BJ (cell line): ENCODE measurements around the gene ADARB2. TPM values are rescaled to one million over a fixed set of nuclear protein-coding genes. Genes with fewer than 3 reads are reported as not detected.
"Not testable (repeated sequence)": the region's sequence is repeated elsewhere in the genome, so short reads cannot be mapped to it uniquely, and the experiment has no call there.

Source experiments
- CTCF ChIA-PET: fragments of 350-600 bp; formaldehyde crosslinking; extraction: SDS; loops from one replicate; lab custom pipeline; 2021; ENCODE audit warnings: antibody characterized with exemption, inconsistent platforms; lab: Yijun Ruan, JAX
- POLR2A ChIA-PET: fragments of 300-600 bp; sonication (Branson Sonifier 250); formaldehyde crosslinking; extraction: SDS; loops from one replicate; lab custom pipeline; 2021; ENCODE audit warnings: antibody characterized with exemption; lab: Charles Lee
- DNase-seq: peaks from one replicate; pipeline ENCODE4 v3.0.0-alpha.2; 2011; ENCODE audit warnings: low read depth
- H3K27me3 ChIP-seq: 2 replicates; pipeline ENCODE4 v1.6.0; 2011; ENCODE audit warnings: low read length; ENCODE audit not compliant: control insufficient read depth, insufficient read depth
- H3K36me3 ChIP-seq: 2 replicates; pipeline ENCODE4 v1.5.1; 2011; ENCODE audit warnings: low read length; ENCODE audit not compliant: control insufficient read depth, insufficient read depth
- H3K4me3 ChIP-seq: 2 replicates; pipeline ENCODE4 v1.5.1; 2011; ENCODE audit warnings: low read depth, mild to moderate bottlenecking, control low read depth, low read length
- polyA plus RNA-seq: library from polyadenylated mRNA; depleted of rRNA; stranded (reverse); fragments of >200 nt; gene quantifications from 2 replicates; pipeline ENCODE4 v1.2.3, GENCODE V29; 2011
- TF ChIP-seq, protein P1 (sequence below): IDR thresholded peaks from 2 replicates; pipeline ENCODE4 v1.5.1; 2011; ENCODE audit warnings: low read depth, mild to moderate bottlenecking, control low read depth, inconsistent platforms, low read length, moderate library complexity; ENCODE audit not compliant: insufficient read depth

ADARB2 gene
- polyA plus RNA-seq, 1 experiment = not detected

DNA sequence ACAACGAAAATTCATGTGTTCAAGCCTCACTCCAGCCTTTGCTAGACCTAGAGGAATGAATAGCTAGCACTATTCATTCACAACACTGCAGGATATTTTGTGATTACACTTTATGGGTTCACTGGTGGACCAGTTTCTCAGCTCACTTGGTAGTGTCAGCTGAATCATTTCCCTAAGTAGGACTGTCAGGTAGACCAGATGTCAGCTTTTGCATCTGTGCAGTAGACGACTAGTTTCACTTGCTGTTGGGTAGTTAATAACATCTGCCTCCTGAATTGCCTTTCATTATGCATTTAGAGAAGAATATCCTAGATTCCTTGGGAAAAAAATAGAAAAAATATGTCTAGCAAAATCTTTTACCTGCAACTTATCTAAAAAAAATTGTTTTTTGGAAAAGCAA is 296.4 kb downstream of the ADARB2 start:
- H3K36me3 ChIP-seq = no peaks in the 10 kb centered on the region
- ChIA-PET CTCF (no interaction called here), POLR2A (no interaction called here)
- no peak for DNase-seq
- no peaks in the 10 kb centered on the region for H3K27me3 ChIP-seq
- TF ChIP-seq, protein P1, sequence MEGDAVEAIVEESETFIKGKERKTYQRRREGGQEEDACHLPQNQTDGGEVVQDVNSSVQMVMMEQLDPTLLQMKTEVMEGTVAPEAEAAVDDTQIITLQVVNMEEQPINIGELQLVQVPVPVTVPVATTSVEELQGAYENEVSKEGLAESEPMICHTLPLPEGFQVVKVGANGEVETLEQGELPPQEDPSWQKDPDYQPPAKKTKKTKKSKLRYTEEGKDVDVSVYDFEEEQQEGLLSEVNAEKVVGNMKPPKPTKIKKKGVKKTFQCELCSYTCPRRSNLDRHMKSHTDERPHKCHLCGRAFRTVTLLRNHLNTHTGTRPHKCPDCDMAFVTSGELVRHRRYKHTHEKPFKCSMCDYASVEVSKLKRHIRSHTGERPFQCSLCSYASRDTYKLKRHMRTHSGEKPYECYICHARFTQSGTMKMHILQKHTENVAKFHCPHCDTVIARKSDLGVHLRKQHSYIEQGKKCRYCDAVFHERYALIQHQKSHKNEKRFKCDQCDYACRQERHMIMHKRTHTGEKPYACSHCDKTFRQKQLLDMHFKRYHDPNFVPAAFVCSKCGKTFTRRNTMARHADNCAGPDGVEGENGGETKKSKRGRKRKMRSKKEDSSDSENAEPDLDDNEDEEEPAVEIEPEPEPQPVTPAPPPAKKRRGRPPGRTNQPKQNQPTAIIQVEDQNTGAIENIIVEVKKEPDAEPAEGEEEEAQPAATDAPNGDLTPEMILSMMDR = no peak
- no peak overlapping the region for H3K4me3 ChIP-seq

DNA sequence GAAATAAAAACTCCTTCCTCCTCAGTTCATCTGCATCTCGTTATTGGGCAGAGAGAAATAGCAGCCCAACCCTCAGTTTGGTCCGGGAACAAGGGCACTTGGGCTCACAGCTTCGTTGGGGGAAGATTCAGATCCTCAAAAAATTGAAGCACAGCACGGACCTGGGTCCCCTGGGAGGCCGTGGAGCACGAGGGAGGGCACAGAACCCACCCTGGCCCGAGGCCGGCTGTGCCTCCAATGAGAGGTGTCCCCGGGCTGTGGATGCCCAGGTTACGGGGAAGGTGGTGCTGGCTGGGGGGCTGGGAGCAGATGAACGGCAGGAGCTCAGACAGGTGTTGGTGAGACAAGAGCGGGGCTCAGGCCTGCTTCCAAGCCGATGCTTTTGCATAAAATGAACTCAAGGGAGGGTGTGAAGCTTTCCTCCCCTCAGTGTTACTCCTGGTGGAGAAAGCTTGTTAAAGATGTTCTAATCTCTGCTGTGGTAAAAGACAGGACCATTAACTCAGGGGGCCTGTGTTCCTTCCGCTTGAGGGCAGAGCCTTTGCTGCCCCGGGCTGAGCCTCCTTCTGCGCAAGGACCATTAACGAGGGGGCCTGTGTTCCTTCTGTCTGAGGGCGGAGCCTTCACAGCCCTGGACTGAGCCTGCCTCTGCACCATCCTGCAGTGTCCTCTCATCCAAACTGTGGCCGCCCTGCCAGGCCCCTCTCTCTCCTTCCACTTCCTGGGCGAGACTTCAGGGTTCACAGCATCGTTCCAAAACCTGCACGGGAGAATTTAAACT is 302.2 kb downstream of the ADARB2 start:
- CTCF ChIA-PET = no interaction called here
- TF ChIP-seq, protein P1 = no peak
- POLR2A ChIA-PET = no interaction called here

DNA sequence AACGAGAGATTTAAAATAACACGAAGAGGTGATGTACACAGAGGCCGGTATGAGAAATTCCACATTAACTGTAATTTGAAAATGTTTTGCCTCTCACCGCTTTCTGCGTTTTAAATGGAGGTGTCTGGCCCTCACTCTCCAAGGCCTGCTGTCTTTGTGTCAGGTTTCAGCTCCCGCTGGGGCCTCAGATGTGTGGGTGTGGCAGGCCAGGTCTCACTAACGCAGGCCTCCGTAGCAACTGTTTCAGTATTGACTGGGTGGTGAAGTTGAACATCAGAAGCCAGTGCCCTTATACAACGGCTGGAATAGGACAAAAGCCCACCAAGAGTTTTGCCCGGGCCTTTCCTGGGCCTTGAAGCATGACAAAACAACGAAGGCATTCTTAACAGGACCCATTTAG is 303.1 kb downstream of the ADARB2 start:
- no peak overlapping the region for H3K4me3 ChIP-seq
- ChIA-PET POLR2A (no interaction called here), CTCF (no interaction called here)
- H3K27me3 ChIP-seq = no peaks in the 10 kb centered on the region
- no peaks in the 10 kb centered on the region for H3K36me3 ChIP-seq
- DNase-seq = no peak
- TF ChIP-seq, protein P1 = no peak

More for the DNA sequence above, 302.2 kb downstream of the ADARB2 start:
- no peak for DNase-seq
- H3K4me3 ChIP-seq = no peak overlapping the region
- H3K27me3 ChIP-seq = no peaks in the 10 kb centered on the region
- no peaks in the 10 kb centered on the region for H3K36me3 ChIP-seq

DNA sequence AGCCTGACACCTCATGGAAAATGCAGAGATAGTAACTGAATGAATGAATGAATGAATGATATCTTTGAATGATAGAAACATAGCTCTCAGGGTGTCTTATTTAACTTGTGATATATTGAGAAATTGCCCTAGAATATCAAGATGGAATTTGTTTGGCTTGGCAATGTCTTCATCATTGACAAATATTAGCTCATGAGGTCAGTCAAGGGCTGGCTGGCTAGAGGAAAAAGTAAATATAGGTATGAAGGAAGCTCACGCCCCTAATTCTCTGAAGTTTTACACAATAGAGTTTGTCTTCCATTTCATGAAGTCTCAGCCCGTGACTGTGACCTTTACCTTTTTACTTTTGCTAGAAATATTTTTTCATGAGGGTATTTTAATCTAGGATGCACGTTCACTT is 305.2 kb downstream of the ADARB2 start:
- ChIA-PET POLR2A (no interaction called here), CTCF (no interaction called here)
- Histone ChIP-seq H3K4me3 (no peak overlapping the region), H3K27me3 (no peaks in the 10 kb centered on the region), H3K36me3 (no peaks in the 10 kb centered on the region)
- no peak for DNase-seq
- TF ChIP-seq, protein P1 = no peak

DNA sequence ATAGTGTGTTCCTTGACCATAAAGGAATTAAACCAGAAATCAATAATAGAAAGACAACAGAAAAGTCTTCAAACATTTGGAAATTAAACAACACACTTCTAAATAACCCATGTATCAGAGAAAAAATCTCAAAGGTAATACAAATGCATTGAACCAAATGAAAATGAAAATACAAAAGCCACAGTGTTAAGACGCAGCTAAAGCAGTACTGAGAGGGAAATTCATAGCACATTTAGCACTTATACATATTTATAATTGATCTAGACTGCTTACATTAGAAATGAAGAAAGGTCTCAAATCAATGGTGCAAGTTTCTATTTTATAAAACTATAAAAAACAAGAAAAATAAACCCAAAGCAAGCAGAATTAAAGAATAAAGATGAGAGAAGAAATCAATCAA is 306.1 kb downstream of the ADARB2 start:
- H3K27me3 ChIP-seq = no peaks in the 10 kb centered on the region
- TF ChIP-seq, protein P1 = no peak
- DNase-seq = no peak
- H3K36me3 ChIP-seq = no peaks in the 10 kb centered on the region
- POLR2A ChIA-PET = no interaction called here
- CTCF ChIA-PET = no interaction called here
- no peak overlapping the region for H3K4me3 ChIP-seq

DNA sequence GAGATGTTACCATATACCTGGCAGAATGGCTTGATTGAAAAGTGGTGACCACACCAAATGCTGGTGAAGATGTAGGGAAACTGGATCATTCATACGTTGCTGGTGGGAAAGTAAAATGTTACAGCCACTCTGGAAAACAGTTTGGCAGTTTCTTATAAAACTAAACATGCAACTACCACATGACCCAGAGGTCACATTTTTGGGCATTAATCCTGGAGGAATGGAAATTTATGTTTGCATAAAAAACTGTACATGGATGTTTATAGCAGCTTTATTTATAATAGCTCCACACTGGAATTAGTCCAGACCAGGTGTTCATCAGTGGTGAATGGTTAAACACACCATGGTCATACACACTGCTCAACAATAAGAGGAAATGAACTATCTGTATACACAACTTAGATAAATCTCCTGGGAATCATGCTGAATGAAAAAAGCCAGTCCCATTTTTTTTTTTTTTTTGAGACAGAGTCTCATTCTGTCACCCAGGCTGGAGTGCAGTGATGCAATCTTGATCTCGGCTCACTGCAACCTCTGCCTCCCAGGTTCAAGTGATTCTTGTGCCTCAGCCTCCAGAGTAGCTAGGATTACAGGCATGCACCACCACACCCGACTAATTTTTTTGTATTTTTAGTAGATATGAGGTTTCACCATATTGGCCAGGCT is 309.7 kb downstream of the ADARB2 start:
- H3K36me3 ChIP-seq, CTCF ChIA-PET, POLR2A ChIA-PET, DNase-seq, H3K4me3 ChIP-seq, H3K27me3 ChIP-seq: not testable (repeated sequence)
